Stimulated activated memory B cell treated with anti-CD40 and anti-IgM and Interleukin-4, amounts not matched to agents 10 μg/mL and 1 μg/mL and 100 μg/mL, for 72 hours (primary cell): ENCODE results near the gene RPL6.
A peak's percentile ranks its signal among the peaks of the same experiment; 100 is the strongest.
"Not testable (repeated sequence)": the region's sequence is repeated elsewhere in the genome, so short reads cannot be mapped to it uniquely, and the experiment has no call there.

ENCODE experiments used
- ATAC-seq: fragments of 150-1000 bp; cut with Tn5 transposase; 2 replicates; pipeline ENCODE4 v1.10.0; 2021
- H3K27ac Mint-ChIP-seq: one replicate; pipeline ENCODE4 v1.8.0; 2022; ENCODE audit warnings: mild to moderate bottlenecking, mixed read lengths
- H3K27me3 Mint-ChIP-seq: one replicate; pipeline ENCODE4 v1.8.0; 2022; ENCODE audit warnings: mixed read lengths
- H3K36me3 Mint-ChIP-seq: one replicate; pipeline ENCODE4 v1.8.0; 2022; ENCODE audit warnings: mixed read lengths
- H3K4me1 Mint-ChIP-seq: one replicate; pipeline ENCODE4 v1.8.0; 2022; ENCODE audit warnings: mixed read lengths
- H3K4me3 Mint-ChIP-seq: one replicate; pipeline ENCODE4 v1.8.0; 2022; ENCODE audit warnings: mild to moderate bottlenecking, moderate library complexity, mixed read lengths
- H3K9me3 Mint-ChIP-seq: one replicate; pipeline ENCODE4 v1.8.0; 2022; ENCODE audit warnings: mixed read lengths

Gene RPL6

DNA sequence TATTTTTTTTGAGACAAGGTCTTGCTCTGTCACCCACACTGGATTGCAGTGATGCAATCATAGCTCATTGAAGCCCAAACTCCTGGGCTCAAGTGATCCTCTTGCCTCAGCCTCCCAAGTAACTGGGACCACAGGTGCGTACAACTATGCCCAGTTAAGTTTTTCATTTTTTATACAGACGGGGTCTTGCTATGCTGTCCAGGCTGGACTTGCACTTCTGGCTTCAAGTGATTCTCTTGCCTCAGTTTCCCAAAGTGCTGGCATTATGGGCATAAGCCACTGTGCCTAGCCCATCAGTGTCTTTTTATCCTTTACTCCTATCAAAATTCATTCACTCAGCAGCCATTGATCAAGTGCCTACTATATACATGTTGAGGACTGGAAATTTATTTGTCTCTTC lies 18.4 kb upstream of the RPL6 start:
- no peaks in the 10 kb centered on the region for H3K9me3 Mint-ChIP-seq
- no peak overlapping the region for H3K27ac Mint-ChIP-seq
- H3K4me1 Mint-ChIP-seq, result peaks cover 40% of the 10 kb centered on the region
- ATAC-seq, result no peak
- H3K36me3 Mint-ChIP-seq, result peaks cover 19% of the 10 kb centered on the region
- H3K4me3 Mint-ChIP-seq, result no peak overlapping the region
- no peaks in the 10 kb centered on the region for H3K27me3 Mint-ChIP-seq

DNA sequence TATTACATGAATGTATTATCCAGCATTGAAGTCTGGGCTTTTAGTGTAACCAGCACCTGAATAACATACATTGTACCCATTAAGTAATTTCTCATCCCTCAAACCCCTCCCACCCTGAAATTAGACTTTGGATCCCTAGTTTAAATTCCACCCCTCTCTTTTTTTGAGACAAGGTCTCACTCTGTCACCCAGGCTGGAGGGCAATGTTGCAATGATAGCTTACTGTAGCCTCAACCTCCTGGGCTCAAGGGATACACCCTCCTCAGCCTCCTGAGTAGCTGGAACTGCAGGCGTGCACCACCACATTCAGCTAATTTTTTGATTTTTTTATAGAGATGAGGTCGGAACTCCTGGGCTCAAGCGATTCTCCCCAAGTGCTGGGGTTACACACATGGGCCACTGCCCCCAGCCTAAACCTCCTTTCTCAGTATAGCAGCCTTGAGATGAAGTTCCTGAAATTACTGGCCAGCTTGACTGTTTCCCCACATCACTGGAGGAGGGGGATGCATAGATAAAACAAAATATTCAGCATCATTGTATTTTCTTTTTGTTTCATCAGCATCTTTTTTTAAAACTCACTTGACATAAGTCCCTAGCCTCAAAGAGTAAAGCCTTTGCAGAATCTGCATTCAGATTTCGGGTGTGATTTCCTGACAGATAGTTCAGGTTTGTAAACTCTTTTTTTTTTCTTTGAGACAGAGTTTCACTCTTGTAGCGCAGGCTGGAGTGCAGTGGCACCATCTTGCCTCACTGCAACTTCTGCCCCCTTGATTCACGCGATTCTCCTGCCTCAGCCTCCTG lies 16.4 kb upstream of the RPL6 start:
- no peak for ATAC-seq
- peaks cover 44% of the 10 kb centered on the region for H3K4me1 Mint-ChIP-seq
- H3K4me3 Mint-ChIP-seq, result no peak overlapping the region
- no peaks in the 10 kb centered on the region for H3K9me3 Mint-ChIP-seq
- peaks cover 7% of the 10 kb centered on the region for H3K36me3 Mint-ChIP-seq
- no peak overlapping the region for H3K27ac Mint-ChIP-seq
- no peaks in the 10 kb centered on the region for H3K27me3 Mint-ChIP-seq

DNA sequence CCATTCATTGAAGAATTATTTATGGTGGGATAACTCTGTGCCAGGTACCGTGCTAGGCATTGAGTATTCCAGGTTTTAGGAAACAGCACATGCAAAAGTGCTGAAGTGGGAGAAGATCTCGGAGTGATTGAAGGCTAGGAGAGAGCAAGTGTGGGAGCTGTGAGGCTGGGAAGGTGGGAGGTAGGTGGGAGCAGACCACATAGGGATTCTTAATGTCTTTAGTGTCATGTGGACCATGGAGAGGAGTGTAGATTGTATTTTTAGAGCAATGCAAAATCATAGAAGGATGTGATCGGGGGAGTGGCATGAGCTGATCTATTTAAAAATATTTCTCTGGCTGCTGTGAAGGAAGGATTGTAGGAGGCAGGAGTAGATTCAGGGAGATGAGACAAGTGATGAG lies 14.7 kb upstream of the RPL6 start:
- H3K27me3 Mint-ChIP-seq, result no peaks in the 10 kb centered on the region
- H3K36me3 Mint-ChIP-seq, result peaks cover 7% of the 10 kb centered on the region
- ATAC-seq, result no peak
- no peak overlapping the region for H3K4me3 Mint-ChIP-seq
- peaks cover 56% of the 10 kb centered on the region for H3K4me1 Mint-ChIP-seq
- no peak overlapping the region for H3K27ac Mint-ChIP-seq
- no peaks in the 10 kb centered on the region for H3K9me3 Mint-ChIP-seq

DNA sequence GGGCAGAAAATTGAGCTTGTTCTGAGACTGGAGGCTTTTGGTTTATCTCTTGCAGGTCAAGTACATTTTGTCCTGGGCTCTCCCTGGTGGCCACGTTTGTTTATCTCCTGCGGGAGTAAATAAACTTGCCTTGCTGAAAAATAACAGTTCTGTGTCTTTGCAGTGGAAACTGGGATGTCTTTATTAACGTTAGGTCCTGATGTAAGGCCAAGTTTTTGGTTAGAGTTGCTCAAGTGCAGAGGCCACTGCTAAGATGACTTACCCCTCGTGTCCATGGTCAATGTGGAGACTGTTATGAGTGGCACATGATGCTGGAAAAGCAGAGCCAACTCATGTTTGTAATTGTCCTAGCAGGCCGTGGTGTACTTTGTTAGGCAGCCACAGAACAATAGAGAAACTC lies 13.1 kb upstream of the RPL6 start:
- H3K4me3 Mint-ChIP-seq, result no peak overlapping the region

DNA sequence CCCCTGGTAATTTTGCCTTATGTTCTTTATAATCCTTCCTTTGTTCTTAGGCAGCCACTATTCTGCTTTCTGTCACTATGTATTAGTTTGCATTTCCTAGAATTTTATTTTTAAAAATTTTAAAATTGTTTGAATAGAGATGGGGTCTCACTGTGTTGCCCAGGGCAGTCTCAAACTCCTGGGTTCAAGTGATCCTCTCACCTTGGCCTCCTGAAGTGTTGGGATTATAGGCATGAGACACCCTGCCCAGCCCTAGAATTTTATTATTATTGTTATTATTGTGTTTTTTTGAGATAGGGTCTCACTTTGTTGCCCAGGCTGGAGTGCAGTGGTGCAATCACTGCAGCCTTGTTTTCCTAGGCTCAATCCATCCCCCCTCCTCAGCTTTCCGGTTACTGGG lies 12.0 kb upstream of the RPL6 start:
- Mint-ChIP-seq H3K4me3 (no peak overlapping the region), H3K27ac (no peak overlapping the region), H3K27me3 (no peaks in the 10 kb centered on the region), H3K4me1 (peaks cover 49% of the 10 kb centered on the region), H3K36me3 (no peaks in the 10 kb centered on the region), H3K9me3 (no peaks in the 10 kb centered on the region)
- no peak for ATAC-seq

More for the DNA sequence above, 13.1 kb upstream of the RPL6 start:
- ATAC-seq, result no peak
- Mint-ChIP-seq H3K36me3 (no peaks in the 10 kb centered on the region), H3K27ac (no peak overlapping the region), H3K9me3 (no peaks in the 10 kb centered on the region), H3K4me1 (peaks cover 49% of the 10 kb centered on the region), H3K27me3 (no peaks in the 10 kb centered on the region)

DNA sequence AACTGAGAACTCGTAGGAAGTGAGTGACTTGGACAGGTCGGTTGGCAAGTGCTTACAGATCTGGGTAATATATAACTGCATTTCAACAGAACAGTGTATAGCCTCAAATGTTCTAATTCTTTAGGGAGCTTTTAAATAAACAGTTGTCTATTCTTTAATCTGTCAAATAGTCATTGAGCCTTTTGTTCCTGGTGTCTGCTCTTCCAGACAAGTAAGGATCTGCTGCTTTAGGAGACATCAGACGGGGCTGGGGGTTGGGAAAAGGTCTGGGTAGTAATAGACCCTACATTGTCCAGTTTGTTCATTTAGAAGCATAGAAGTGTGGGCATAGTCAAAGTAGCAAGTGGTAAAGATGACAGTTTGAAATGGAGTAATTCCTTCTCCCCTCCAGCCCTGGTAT lies 11.3 kb upstream of the RPL6 start:
- no peak for ATAC-seq
- no peaks in the 10 kb centered on the region for H3K27me3 Mint-ChIP-seq
- H3K36me3 Mint-ChIP-seq, result no peaks in the 10 kb centered on the region
- H3K4me3 Mint-ChIP-seq, result peak overlapping the region; percentile 90
- H3K4me1 Mint-ChIP-seq, result peaks cover 49% of the 10 kb centered on the region
- H3K9me3 Mint-ChIP-seq, result no peaks in the 10 kb centered on the region
- no peak overlapping the region for H3K27ac Mint-ChIP-seq

DNA sequence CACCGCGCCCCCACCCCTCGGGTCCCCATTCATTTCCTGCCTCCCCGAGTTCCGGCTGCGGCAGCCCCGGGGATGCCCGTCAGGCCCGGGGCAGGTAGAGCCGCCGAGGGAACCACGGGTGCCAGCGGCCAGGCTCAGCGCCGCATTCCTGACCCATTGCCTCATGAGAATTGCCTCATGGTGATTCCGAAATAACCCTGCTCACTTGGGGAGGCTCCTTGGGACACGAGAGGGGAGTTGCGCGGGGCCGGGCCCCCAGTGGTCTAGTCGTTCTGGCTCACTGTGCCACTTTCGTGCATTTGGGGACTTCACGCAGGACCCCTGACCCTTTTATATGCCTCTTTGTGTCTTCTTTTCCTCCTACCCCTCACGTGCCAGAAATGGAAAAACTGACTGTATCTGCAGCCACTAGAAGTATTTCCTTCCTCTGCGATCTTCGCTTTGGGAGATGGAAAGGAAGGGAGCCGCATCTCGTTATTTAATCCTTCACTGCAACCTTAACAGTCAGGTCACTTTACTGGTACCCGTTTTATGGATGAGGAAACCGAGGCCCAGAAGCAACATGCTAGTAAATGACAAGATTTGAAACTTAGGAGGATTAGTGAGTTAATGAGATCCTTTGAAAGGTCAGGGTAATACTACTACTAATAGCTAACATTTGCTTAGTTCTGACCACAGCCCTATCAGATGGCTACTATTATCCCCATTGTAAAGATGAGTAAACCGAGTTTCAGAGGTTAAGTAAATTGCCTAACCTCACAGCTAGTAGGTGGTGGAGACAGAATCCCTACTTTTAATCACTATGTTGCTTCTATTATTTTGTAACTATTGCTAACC lies 10.1 kb upstream of the RPL6 start:
- H3K4me1 Mint-ChIP-seq, result peaks cover 44% of the 10 kb centered on the region
- no peaks in the 10 kb centered on the region for H3K27me3 Mint-ChIP-seq
- peak overlapping the region; percentile 90 for H3K4me3 Mint-ChIP-seq
- ATAC-seq, result no peak
- no peaks in the 10 kb centered on the region for H3K36me3 Mint-ChIP-seq
- no peaks in the 10 kb centered on the region for H3K9me3 Mint-ChIP-seq
- H3K27ac Mint-ChIP-seq, result peak overlapping the region; percentile 98

DNA sequence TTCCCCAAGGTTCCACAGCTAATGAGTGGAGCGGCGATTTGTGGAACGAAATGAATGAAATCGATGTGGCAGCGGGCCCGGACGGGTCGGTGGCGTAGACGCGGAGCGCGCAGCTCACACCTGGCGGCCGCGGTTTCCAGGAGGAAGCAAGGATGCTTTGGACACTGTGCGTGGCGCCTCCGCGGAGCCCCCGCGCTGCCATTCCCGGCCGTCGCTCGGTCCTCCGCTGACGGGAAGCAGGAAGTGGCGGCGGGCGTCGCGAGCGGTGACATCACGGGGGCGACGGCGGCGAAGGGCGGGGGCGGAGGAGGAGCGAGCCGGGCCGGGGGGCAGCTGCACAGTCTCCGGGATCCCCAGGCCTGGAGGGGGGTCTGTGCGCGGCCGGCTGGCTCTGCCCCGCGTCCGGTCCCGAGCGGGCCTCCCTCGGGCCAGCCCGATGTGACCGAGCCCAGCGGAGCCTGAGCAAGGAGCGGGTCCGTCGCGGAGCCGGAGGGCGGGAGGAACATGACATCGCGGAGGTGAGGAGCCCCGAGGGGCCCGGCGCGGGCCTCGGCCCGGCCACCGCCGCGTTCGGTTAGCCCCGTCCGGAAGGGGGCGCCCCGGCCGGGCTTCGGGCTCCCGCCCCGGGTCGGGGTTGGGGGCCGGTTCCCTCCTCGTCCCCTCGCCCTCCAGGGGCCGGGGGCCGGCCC lies 9.3 kb upstream of the RPL6 start, which contains the start of gene PTPN11:
TSS of gene PTPN11 (plus strand) at position 340 of the 689 bp plus-strand sequence. CDS start at position 505, 165 bp downstream.
- H3K36me3 Mint-ChIP-seq, result no peaks in the 10 kb centered on the region
- ATAC-seq, result peak; percentile 91
- H3K27ac Mint-ChIP-seq, result peak within 1 kb of the TSS; percentile 98
- H3K4me1 Mint-ChIP-seq, result peaks cover 36% of the 10 kb centered on the region
- H3K9me3 Mint-ChIP-seq, result no peaks in the 10 kb centered on the region
- H3K27me3 Mint-ChIP-seq, result no peaks in the 10 kb centered on the region
- peak within 1 kb of the TSS; percentile 95 for H3K4me3 Mint-ChIP-seq

DNA sequence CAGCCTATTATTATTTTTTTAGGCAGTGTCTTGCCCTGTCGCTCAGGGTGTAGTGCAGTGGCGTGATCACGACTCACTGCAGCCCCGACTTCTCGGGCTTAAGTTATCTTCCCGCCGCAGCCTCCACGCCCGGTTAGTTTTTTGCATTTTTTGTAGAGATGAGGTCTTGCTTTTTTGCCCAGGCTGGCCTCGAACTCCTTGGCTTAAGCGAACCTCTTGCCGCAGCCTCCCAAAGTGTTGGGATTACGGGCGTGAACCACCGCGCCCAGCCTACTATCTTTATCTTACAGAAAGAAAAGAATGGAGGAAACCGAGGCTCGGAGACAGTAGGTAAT lies 8.8 kb upstream of the RPL6 start:
- Mint-ChIP-seq H3K27ac (peak overlapping the region; percentile 98), H3K36me3 (no peaks in the 10 kb centered on the region), H3K9me3 (no peaks in the 10 kb centered on the region), H3K4me3 (peak overlapping the region; percentile 95), H3K4me1 (peaks cover 35% of the 10 kb centered on the region), H3K27me3 (no peaks in the 10 kb centered on the region)
- ATAC-seq, result no peak

DNA sequence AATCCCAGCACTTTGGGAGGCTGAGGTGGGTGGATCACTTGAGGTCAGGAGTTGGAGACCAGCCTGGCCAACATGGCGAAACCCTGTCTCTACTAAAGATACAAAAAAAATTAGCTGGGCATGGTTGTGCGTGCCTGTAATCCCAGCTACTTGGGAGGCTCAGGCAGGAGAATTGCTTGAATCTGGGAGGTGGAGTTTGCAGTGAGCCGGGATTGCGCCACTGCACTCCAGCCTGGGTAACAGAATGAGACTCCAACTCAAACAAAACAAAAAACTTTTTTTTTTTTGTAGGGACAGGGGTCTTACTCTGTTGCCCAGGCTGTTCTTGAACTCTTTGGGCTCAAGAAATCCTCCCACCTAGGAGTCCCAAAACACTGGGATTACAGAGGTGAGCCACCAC lies 6.1 kb upstream of the RPL6 start:
- H3K4me1 Mint-ChIP-seq, result peaks cover 14% of the 10 kb centered on the region
- not testable (repeated sequence) for H3K27ac Mint-ChIP-seq, H3K9me3 Mint-ChIP-seq, H3K27me3 Mint-ChIP-seq, H3K36me3 Mint-ChIP-seq, ATAC-seq, H3K4me3 Mint-ChIP-seq

DNA sequence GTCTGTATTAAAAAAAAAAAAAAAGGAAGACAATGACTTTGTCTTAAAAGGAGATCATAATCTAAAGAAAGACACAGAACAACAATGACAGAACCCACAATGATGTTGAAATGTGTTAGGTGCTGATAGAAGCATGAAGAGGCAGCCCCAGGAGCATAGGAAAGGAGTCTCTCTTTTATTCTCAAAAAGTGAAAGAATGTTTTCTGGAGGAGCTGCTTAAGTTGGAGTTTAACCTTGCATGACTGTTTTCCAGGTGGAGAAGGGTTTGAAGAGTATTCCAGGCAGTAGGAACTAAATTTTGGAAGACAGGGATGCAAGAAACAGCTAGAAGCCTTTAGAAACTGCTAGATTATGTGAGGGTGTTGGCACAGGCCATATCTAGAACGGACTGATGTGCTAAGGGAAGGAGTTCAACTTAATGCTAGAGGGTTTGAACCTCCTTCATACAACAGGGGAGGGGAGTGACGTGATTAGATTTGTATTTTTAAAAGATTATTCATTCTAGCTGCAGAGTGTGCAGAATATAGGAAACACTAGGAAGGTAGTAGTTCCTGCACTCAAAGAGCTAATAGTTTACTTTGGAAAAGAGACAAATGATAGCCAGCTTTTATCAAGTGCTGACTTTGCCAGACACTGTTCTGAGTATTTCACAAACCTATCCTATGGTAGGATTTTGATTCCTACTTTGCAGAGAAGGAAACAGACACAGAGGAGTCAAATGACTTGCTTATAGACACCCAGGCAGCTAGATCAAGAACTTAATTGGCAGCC lies 4.6 kb upstream of the RPL6 start:
- Mint-ChIP-seq H3K9me3 (no peaks in the 10 kb centered on the region), H3K4me3 (no peak overlapping the region), H3K36me3 (peaks cover 6% of the 10 kb centered on the region), H3K27me3 (no peaks in the 10 kb centered on the region), H3K4me1 (peaks cover 10% of the 10 kb centered on the region), H3K27ac (no peak overlapping the region)
- ATAC-seq, result no peak

DNA sequence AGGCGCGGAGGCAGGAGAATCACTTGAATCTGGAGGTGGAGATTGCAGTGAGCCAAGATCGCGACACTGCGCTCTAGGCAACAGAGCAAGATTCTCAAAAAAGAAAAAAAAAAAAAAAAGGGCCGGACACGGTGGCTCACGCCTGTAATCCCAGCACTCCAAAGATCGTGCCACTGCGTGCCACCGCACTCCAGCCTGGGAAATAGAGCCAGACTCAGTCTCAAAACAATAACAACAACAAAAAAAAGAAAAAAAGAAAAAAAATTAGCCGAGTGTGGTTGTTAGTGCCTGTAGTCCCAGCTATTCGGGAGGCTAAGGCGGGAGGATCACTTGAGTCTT lies 470 bp upstream of the RPL6 start:
- Mint-ChIP-seq H3K36me3 (peaks cover 40% of the 10 kb centered on the region), H3K4me1 (peaks cover 37% of the 10 kb centered on the region), H3K27me3 (no peaks in the 10 kb centered on the region)

DNA sequence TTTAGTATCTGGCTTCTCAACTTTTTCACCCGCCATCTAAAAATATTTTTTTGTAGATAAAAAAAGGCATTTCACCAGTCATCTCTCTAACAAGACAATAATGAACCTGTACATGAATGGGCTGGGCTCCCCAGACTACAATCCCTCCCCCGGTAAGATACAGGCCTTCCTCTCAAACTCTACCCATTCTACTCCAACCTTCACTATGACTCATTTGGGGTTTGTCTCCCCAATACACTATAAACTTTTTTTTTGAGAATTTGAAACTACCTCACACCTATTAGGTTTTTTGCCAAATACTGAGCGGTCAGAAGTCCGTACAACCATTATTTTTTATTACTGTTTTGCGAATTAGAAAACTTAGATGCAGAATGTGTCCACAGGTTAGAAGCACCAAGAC lies 784 bp downstream of the RPL6 start:
- H3K9me3 Mint-ChIP-seq, result no peaks in the 10 kb centered on the region
- ATAC-seq, result no peak
- peaks cover 42% of the 10 kb centered on the region for H3K4me1 Mint-ChIP-seq
- H3K27ac Mint-ChIP-seq, result peak overlapping the region; percentile 100
- no peaks in the 10 kb centered on the region for H3K27me3 Mint-ChIP-seq
- peak overlapping the region; percentile 100 for H3K4me3 Mint-ChIP-seq
- H3K36me3 Mint-ChIP-seq, result peaks cover 48% of the 10 kb centered on the region

More for the DNA sequence above, 470 bp upstream of the RPL6 start:
- Mint-ChIP-seq H3K4me3 (peak overlapping the region; percentile 100), H3K9me3 (no peaks in the 10 kb centered on the region), H3K27ac (peak overlapping the region; percentile 100)
- no peak for ATAC-seq

DNA sequence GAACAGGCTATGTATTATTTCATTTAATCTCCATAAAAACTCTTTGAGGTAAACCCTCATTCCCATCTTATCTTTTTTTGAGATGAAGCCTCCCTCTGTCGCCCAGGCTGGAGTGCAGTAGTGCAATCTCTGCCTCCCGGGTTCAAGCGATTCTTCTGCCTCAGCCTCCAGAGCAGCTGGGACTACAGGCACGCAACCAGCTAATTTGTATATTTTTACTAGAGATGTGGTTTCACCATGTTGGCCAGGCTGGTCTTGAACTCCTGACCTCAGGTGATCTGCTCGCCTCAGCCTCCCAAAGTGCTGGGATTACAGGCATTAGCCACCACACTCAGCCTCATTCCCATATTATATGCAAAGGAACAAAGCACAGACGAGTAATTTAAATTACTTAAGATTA lies 1.7 kb downstream of the RPL6 start:
- H3K4me1 Mint-ChIP-seq, result peaks cover 42% of the 10 kb centered on the region
- ATAC-seq, H3K9me3 Mint-ChIP-seq, H3K27me3 Mint-ChIP-seq: not testable (repeated sequence)
- H3K27ac Mint-ChIP-seq, result peak overlapping the region; percentile 100
- H3K36me3 Mint-ChIP-seq, result peaks cover 48% of the 10 kb centered on the region
- H3K4me3 Mint-ChIP-seq, result peak overlapping the region; percentile 100
